GM12874 (cell line): ENCODE measurements around the gene MYO9B.

Experiments
- TF ChIP-seq, protein P1 (sequence below): IDR thresholded peaks from 2 replicates; pipeline ENCODE4 v1.5.1; 2011; ENCODE audit warnings: low read depth, mild to moderate bottlenecking, control low read depth, low read length, moderate library complexity; ENCODE audit not compliant: insufficient read depth

Gene MYO9B

DNA sequence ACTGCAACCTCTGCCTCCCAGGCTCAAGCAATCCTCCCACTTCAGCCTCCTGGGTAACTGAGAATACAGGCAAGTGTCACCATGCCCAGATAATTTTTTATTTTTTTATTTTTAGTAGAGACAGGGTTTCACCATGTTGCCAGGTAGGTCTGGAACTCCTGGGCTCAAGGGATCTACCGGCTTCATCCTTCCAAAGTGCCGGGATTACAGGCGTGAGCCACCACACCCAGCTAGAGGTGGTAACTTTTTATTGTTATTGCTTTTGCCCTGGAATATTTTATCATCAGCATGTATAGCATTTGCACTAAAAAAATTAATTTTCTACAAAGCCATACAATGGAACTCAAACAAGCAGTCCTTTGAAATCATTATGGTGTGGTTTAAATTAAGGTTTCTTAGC, 14.4 kb upstream of the MYO9B start:
- TF ChIP-seq, protein P1, sequence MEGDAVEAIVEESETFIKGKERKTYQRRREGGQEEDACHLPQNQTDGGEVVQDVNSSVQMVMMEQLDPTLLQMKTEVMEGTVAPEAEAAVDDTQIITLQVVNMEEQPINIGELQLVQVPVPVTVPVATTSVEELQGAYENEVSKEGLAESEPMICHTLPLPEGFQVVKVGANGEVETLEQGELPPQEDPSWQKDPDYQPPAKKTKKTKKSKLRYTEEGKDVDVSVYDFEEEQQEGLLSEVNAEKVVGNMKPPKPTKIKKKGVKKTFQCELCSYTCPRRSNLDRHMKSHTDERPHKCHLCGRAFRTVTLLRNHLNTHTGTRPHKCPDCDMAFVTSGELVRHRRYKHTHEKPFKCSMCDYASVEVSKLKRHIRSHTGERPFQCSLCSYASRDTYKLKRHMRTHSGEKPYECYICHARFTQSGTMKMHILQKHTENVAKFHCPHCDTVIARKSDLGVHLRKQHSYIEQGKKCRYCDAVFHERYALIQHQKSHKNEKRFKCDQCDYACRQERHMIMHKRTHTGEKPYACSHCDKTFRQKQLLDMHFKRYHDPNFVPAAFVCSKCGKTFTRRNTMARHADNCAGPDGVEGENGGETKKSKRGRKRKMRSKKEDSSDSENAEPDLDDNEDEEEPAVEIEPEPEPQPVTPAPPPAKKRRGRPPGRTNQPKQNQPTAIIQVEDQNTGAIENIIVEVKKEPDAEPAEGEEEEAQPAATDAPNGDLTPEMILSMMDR, result no peak

DNA sequence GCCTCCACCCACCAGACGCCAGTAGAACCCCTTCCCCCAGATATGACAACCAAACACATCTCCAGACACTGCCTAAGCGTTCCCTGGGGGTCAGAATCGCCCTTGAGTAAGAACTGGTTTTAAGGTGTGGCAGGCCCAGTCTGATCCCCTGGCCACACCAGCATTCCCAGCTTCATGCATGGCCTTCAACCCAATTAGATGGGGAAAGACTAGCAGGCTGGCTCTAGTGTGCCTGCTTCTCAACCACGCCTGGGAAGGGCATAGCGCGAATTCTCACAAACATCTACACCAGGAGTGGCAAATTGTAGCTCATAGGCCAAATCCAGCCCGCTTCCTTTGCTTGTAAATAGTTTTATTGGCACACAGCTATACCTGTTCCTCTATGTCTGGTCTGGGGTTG, 13.9 kb upstream of the MYO9B start:
- TF ChIP-seq, protein P1, result no peak

GRCh38 chr19:17063428-17063827, 12.1 kb upstream of the MYO9B start:
- TF ChIP-seq, protein P1, result no peak

GRCh38 chr19:17069193-17069592, 6.4 kb upstream of the MYO9B start:
- TF ChIP-seq, protein P1, result 0 out of 2 replicates have a peak, but pooled peaks have one; percentile 4

DNA sequence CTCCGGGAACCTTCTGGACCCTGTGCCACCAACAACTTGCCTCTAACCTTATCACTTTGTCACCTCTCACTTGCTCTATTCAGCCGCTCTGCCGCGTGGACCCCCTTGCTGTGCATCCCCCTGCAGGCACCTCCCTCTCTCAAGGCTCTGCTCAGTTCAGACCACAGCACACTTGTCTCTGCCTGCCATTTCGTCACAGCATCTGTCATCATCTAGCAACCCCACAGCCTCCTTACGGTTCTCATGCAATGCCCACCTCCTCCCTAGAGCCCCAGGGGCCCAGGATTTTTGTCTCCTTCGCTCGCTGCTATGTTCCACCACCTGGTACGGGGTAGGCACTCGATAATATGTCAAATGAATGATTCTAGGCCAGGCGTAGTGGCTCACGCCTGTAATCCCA, 5.2 kb upstream of the MYO9B start:
- TF ChIP-seq, protein P1, result no peak

- TF ChIP-seq, protein P1, result no peak
Observed at GRCh38 chr19:17070912-17071311, 4.7 kb upstream of the MYO9B start.

GRCh38 chr19:17073869-17074633, 1.5 kb upstream of the MYO9B start:
- TF ChIP-seq, protein P1, result no peak
